ENCODE data around the gene PNPLA1.

PNPLA1 gene

DNA sequence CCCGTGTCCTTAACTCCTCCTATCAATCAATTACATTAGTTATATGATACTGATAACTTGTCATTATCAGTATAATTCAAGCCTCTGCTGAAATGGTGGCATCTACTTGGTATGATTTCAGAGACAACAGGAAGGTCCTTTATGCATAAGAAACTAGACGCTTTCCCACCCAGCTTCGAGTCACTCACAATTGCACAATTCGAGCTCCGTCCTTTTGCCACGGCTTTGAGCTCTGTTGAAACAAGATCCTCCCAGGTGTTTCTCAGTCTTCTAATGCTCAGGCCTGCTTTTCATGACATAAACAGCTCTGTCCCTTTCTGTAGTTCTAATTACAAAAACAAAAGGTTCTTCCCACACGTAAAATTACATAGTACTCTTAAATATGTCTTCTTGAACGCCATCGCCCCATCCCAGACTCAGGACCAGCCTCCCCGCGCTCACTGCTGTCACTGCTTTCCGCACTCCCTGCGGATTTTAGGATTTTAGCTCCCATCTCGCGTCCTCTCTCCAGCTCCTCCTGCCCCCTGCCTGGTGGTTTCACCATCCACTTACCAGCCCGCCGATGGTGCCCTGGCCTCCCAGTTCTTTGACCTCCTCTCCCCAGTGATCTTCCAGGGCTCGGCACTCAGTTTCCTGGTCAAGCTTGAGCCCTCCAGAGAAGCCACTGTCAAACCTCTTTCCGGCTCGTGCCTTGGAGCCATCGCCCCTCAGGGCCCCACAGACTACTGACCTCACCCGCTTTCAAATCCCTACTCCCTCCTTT is 23.2 kb upstream of the PNPLA1 start:
- DNase-seq (ENCODE audit: low read depth) = peak; percentile 66

DNA sequence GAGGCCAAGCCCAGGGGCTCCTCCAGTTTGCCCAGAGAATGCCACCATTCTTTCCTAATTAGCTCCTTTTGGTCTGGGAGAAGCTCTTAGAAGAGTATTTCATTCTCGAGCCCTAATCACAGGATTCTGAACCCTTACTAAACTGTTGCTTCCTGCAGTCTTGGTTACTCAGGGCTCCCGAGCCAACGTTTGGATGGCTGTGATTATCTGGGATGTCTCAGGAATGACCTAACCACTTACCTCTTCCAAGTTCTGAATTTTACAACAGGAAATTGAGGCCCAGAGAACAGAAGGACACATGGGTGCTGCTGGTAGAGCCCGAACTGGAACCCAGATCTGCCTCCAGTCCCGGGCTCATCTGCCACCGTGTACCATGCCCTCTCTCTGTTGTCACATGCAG is 22.2 kb upstream of the PNPLA1 start:
- DNase-seq (ENCODE audit: low read depth) = peak; percentile 64

DNA sequence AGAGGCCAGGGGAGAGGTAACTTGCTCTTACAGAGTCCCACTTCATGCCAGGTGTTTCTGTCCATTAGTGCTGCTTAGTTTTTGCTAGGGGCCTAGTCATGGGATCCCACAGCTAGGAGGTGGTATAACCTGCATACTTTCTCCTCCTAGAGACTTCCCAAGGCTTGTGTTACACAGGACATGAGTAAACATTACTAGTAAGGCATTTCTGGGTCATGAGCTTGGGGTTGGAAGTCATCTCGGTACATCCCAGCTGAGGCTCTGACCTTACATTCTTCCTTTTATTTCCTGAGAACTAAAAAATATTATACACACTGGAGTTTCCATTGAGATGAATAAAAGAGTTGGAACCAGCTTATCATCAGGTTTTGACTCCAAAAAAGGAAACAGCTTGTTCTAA is 20.9 kb upstream of the PNPLA1 start:
- peak; percentile 79 for DNase-seq (ENCODE audit: low read depth)

DNA sequence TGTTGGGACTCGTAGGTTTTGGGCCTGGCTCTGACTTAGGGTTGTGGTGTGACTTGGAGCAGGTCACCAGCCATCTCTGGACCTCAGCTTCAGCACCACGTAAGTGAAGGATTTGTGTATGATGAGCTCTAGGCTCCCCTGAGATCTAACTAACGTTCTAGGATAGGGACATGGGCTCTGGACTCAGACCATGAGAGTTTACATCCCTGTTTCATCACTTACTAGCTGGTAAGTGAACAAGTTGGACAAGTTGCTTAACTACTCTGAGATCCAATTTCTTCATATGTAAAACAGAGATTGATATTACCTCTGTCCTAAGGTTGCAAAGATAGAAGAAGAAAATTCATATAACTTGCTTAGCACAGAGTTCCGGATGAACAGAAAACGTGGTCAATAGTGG is 20.3 kb upstream of the PNPLA1 start:
- DNase-seq (ENCODE audit: low read depth) = peak; percentile 21

DNA sequence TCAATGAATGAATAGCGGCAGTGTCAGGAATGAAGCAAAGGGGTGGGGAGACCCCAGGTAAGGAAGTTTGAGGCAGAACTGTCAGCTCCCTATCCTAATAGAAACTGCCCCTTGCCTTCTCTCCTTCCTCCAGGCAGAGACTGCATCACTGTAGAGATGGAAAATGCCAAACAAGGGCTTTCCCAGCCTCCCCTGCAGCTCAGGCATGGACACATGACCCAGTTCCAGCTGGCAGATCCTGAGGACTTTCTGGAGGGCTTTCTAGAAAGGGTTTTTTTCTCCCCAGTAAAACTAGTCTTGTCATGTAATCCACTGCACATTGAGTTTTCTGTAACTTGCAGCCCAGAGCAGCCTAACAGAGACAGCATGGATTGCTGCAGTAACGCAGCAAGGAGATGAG is 17.9 kb upstream of the PNPLA1 start:
- no peak for DNase-seq (ENCODE audit: low read depth)

DNA sequence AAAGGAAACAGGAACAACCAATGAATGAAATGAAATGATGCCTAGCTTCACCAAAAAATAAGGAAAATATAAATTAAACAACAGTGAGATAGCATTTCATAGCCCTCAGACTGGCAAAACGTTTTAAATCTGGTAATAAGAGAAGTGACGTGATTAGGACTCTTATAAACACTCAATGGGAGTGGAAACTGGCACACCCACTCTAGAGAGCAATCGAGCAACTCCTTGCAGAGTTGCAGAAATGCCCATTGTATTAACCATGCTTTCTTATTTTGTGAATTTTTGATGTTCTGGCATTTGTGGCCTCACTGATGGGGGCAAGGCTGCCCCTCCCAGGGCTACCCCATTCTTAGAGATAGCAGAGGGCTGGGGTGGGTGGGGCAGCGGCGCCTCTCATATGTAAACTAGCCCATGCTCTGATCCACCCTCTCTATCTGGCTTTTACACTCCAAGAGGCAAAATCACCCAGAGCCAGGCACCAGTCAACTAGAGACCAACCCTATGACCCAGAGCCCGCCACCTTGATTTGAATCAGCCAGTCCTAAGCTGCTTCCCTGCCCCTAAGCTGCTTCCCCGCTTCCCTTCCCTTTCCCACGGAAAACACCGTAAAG is 6.4 kb upstream of the PNPLA1 start:
- DNase-seq (ENCODE audit: low read depth) = no peak

DNA sequence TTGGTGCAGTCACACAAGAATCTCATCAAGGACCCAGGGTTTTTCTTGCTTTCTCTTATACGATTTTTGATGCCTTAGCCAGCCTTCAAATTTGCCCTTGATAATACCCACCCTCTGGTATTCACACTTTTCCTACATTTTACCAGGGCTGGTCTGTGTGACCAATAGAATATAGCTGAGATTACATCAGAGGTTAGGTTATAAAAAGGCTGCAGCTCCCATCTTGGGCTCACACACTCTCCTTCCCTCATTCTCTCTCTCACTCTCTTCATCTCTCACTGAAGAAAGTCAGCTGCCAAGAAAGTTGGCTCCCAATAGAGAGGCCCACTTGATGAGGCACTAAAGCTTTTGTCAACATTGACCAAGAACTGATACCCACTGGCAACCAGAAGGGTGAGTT is 4.1 kb upstream of the PNPLA1 start:
- no peak for DNase-seq (ENCODE audit: low read depth)

DNA sequence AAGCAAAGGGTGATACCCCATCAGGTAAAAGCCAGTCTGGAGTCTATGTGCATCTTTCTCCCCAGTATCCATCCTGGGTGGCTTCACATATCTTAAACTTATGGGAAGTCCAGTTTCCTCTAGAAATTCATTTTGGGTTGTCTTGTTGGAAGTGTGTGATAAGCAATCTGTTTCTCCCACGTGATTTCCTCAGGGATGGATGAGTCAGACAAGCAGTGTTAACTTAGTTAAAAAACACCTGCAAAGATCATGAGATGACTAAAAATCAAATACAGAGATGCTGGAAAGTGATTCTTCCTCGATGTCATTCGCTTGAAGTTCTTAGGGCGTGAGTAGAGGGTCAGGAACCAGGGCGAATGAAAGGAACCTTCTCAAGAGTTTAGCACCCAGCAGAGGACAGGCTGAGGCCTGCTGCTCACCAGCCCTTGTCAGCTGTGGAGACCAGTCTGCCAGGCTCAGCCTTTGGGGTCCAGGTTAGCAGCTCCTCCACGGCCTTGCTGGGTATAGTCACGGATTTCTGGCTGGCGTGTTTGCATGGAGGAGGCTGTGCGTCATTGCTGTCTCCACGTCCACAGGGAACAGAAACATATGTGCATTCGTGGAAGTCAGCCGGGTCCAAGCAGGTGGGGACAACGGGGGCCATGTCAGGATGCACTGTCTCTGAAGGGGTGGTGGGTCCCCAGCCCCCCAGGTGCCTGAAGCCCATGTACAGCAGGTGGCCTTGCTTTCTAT is 2.8 kb upstream of the PNPLA1 start:
- DNase-seq (ENCODE audit: low read depth) = no peak

DNA sequence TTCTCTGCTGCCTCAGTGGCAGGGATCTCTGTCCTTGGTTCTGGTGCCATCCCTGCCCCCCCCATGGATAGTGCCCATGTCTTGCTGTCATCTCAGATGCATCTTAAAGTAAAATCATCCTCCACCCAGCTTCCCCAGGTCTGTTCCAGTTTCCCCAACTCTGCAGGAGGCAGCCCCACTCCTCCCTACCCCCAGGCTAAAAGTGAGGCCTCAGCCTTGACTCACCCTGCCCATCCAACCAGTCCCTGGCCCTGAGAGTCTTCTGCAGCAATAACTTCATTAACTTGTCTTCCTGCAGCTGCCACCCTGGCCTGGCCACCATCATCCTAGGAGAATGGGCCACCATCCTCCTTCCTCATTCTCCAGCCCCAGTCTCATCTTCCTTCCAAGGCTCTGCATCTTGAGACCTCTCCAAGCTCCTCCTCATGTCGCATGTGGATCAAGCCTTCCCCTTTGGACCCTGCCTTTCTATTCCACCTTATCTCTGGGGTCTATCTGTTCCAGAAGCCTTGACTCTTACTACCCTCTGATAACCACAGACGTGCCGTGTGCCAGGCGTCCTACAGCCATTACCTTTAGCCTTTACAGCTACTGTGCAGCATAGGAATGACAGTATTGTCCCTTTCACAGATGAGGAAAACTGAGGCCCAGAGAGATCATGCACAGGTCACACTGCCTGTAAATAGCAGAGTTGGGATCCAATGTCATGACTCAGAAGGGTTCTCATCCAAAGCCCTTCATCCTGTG is 2.0 kb upstream of the PNPLA1 start:
- DNase-seq (ENCODE audit: low read depth) = no peak

DNA sequence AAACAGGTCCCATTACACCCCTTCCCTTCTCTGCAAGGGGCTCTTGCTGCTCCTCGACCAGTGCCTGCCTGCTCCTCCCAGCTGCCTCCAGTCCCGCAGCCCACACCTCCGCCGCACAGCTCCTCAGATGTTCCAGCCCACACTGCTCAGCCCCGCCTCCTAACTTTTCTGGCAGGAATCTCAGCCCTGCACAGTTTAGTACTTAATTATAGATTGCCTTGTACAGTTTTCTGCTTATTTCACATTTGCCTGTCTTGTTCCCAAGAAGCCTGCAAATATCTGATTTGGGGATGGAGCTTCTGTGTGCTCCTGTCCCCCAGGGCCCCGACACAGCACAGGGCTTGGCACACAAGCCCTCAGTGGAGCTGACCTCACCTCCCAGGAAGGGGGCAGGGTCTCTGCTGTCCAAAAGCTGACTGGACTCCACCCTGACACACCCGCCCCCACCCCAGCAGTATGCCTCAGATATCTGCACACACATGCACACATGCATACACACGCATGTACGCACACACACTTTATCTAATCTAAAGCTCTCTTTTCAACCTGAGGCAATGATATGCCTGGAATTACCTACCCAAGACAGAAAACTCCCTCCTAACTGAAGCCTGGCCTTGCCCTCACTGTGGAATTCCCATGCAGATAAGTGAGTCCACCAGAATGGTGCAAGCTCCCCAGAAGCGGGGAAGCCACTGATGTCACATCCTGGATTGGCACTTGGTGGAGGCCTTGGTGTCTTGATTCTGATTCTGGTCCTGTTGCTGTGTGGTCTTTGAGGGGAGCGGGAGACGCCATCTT is 1.2 kb upstream of the PNPLA1 start:
- DNase-seq (ENCODE audit: low read depth) = peak; percentile 34

DNA sequence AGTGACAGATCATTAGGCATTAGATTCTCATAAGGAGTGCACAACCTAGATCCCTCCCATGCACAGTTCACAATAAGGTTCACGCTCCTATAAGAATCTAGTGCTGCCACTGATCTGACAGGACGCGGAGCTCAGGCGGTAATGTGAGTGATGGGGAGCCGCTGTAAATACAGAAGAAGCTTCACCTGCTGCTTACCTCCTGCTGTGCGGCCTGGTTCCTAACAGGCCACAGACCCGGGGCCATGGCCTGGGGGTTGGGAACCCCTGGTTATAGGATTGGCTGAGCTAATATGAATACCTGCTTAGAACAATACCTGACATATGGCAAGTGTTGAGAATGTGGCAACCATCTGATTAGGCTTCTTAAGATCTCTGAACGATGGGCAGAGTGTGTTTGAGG is 2.4 kb downstream of the PNPLA1 start:
- DNase-seq (ENCODE audit: low read depth) = no peak

DNA sequence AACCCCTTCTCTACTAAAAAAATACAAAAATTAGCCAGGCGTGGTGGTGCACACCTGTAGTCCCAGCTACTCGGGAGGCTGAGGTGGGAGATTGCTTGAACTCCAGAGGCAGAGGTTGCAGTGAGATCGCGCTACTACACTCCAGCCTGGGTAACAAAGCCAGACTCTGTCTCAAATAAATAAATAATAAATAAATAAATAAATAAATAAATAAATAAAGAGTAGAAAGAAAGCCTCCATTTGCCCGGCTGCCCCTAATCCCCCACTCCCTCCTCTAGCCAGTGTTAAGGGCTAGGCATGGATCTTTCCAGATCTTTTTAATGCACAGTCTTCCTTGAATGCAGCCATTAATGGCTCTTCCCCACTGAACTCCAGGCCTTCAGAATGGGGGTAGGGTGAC is 3.2 kb downstream of the PNPLA1 start:
- no peak for DNase-seq (ENCODE audit: low read depth)

DNA sequence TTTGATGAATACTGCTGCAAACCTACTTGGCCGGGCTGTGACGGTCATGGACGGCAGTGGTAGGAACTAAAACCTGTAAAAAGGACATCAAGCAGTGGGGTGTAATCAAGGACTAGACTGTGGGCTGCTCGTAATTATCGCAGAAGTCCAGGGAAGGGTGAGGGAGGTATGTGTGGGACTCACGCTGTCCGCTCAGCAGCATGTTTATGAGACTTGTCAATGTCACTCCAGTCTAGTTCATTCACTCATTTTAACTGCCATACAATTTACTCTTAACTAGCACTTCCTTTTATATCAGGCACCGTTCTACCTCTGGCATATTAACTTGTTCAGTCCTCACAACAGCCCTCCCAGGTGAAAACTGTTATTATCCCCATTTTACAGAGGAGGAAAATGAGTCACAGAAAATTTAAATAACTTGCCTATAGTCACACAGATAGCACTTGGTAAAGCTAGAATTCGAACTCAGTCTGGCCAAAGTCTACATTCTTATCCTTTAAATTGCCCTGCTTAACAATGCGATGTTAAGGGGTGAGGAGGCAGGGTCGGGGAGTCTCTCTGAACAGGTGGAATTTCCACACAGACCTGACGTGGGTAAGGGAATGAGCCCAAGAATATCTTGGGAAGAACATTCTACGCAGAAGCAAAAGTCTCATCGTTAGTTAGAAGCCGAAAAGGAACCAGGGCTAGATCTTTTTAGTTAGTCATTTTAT is 4.1 kb downstream of the PNPLA1 start:
- no peak for DNase-seq (ENCODE audit: low read depth)

DNA sequence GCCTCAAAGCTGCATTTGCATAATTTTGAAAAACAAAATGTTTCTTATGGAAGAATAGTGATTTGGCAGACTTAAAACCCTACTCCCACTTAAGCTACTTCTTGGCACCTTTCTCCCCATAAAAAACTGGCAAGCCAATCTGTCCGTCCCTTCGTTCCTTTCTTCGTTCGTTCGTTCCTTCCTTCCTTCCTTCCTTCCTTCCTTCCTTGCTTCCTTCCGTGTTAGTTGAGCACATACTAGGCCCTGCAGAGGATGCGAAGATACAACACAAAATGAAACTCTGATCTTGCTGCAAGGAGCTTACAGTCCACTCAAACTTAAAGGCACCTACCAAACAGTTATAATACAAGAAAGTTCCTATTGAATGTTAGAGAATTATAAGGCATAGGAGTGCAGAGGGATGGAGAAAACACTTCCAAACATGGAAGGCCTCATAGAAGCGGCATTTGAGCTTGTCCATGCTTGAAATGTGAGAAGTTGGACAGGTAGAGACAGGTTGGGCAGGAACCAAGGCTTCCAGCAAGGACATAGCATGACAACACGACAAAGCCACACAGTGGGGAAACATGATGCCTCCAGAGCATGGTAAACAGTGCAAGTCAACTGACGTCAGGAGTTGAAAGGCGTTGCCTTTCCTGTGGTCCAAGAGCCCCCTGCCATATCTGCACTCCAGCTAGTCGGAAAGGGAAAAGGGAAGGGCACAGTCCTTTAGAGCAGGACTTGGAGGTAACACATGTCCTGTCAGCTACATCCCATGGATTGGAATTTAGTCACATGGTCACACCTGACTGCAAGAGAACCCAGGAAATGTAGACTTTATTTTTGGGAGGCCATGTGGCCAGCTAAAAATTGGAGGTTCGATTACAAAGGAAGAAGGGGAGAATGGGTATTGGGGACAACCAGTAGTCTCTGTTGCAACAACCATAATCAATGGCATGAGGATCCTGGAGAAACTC is 7.0 kb downstream of the PNPLA1 start:
- no peak for DNase-seq (ENCODE audit: low read depth)

DNA sequence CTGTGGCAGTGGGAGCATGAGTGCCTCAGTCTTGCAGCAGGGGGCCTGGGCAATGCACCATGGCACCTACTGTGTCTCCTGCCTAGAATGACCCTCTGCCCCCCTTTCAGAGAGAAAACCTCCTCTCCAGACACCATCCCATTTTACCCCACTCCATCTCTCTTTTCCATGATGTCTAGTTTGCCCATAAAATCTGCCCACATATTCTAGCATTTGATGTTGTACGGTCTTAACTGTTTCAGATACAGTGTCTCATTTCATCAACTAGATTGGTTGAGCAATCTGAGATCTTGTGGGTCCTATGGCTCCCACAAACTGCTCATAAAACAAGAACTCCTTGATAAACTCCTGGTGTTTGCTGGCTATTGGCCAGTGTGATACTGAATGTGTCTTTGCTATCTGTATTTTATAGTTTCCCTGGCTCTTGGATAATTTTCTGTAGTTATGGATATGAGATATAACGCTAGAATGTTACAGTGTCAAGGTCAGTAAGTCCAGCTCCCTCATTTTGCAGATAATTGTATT is 8.1 kb downstream of the PNPLA1 start:
- no peak for DNase-seq (ENCODE audit: low read depth)

DNA sequence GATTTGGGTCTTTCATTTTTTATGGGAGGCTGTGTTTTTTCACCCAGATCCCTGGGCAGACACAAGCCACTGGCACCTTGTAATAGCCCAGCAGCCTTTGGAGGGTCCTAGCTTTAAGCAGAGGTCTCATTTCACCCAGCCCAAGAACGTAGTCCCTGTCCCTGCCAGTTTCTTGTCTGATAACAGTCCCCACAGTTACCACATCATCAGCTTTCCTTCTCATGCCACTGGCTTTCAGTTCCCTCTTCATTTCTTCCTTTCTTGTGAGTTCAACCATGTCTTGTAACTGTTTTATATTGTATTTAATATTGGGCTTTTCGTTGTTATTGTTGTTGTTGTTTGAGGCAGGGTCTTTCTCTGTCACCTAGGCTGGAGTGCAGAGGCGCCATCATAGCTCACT is 10.6 kb downstream of the PNPLA1 start:
- DNase-seq (ENCODE audit: low read depth) = no peak

DNA sequence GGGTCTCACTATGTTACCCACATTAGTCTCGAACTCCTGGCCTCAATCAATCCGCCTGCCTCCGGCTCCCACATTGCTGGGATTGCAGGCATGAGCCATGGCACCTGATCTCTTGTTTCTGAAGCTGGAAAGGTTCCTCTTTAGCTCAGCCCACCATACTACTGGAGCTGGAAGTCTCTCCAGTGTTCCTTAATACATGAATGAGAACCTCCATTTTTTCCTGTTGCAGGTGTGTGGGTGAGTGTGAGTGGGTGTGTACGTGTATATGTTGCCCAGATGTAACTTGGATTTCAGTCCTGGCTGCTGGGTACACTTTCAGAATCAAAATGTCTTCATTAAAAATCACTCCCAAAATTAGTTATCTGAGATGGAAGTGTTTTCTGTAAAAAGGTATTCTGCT is 11.1 kb downstream of the PNPLA1 start:
- DNase-seq (ENCODE audit: low read depth) = no peak

DNA sequence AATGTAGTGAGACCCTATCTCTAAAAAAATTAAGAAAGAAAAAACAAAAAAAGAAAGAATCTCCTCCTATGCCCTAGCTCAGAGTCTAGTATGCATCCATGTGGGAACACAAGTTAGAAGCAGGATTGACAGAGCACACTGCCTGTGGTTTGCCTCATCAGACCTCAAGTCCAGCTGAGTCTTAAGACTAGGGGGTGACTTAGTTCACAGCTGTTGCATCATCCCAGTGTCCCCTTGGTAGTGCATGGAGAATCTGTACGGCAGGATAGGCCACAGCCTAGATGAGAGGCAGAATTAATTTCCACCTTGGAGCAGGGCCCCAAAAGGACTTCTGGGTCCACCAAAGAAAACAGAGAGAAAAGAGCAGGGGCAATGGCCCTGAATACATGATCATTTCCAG is 13.7 kb downstream of the PNPLA1 start:
- DNase-seq (ENCODE audit: low read depth) = no peak

DNA sequence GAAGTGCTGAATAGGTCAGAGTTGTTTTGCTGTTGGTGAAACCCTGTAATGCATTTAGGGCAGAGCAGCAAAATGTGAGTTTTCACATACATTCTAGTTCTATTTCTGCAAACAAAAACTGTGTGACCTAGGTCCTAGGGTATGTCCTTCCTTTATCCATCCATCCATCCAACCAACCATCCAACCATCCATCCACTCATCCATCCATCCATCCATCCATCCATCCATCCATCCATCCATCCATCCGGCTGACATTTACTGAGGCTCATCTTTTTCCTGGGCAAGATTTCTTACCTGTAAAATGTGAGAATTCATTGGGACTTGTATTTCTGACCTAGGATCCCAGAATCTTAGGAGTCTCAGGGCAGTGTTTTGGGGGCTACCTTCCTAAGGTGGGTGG is 14.5 kb downstream of the PNPLA1 start:
- no peak for DNase-seq (ENCODE audit: low read depth)

DNA sequence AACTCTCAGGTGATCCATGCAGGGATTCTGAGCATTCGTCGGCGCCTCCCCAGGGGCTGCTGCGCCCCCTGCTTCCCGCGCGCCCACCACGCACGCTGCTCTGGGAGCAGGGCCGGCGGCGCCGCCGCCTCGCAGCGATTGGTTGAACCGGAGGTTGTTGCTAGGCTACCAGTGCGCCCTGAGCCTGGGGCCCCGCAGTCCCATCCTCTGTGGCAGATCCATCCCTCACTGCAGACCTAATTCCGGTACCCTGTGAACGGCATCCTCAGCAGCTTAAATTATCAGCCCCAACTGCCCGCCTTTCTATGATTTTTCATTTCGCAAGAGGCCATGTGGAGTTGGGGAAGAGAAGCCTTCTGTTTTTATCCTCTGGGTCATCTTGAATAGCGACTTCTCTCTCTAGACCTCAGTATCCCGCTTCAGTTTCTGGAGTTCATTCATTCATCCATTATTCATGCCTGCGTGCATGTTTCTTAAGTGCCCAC is 15.4 kb downstream of the PNPLA1 start:
- DNase-seq (ENCODE audit: low read depth) = no peak

Measured in iris pigment epithelial cell (primary cell).